Astrocyte of the spinal cord (primary cell): ENCODE measurements around the gene GNAQ.

Experiments
- DNase-seq: peaks from one replicate; pipeline ENCODE4 v3.0.0; 2011; ENCODE audit warnings: low read depth, low spot score
- H3K4me3 ChIP-seq: 2 replicates; pipeline ENCODE4 v1.5.1; 2011; ENCODE audit warnings: low read depth, mild to moderate bottlenecking, low read length, moderate library complexity
- CTCF ChIP-seq: IDR thresholded peaks from 2 replicates; pipeline ENCODE4 v1.5.1; 2012; ENCODE audit warnings: low read depth, mild to moderate bottlenecking, low read length, inconsistent platforms
- in situ Hi-C: cut with HindIII; loops from 2 replicates; pipeline ENCODE4 v1.10.0; 2017; ENCODE audit warnings: low sequenced_read_pairs

Gene GNAQ

GRCh38 chr9:77964258-77964657 is 67.4 kb downstream of the GNAQ start:
- no peak overlapping the region for H3K4me3 ChIP-seq
- in situ Hi-C loops: no loop called here
- TF ChIP-seq CTCF: no peak
- no peak for DNase-seq

- no peak for TF ChIP-seq CTCF
- DNase-seq: no peak
- in situ Hi-C loops: no loop called here
- H3K4me3 ChIP-seq: no peak overlapping the region
These were observed 70.1 kb downstream of the GNAQ start for GRCh38 chr9:77961541-77961940.

- DNase-seq: no peak
- no peak for TF ChIP-seq CTCF
- in situ Hi-C loops: no loop called here
- H3K4me3 ChIP-seq: no peak overlapping the region
These were observed 71.1 kb downstream of the GNAQ start for GRCh38 chr9:77960356-77961153.

- in situ Hi-C loops: no loop called here
- TF ChIP-seq CTCF: no peak
- no peak overlapping the region for H3K4me3 ChIP-seq
- no peak for DNase-seq
These were observed 71.8 kb downstream of the GNAQ start for GRCh38 chr9:77959803-77960202.

GRCh38 chr9:77957652-77958051 is 74.0 kb downstream of the GNAQ start:
- H3K4me3 ChIP-seq: no peak overlapping the region
- no peak for TF ChIP-seq CTCF
- in situ Hi-C loops: no loop called here
- no peak for DNase-seq

- H3K4me3 ChIP-seq: no peak overlapping the region
- no peak for TF ChIP-seq CTCF
- in situ Hi-C loops: no loop called here
- DNase-seq: no peak
These were observed 75.1 kb downstream of the GNAQ start for GRCh38 chr9:77956555-77956954.
